ENCODE results near the gene MAD1L1. TPM values are rescaled to one million over a fixed set of nuclear protein-coding genes. Genes with fewer than 3 reads are reported as not detected.

Gene MAD1L1
- total RNA-seq, 1 donor from 2014 or later: 48.4 TPM

GRCh38 chr7:2024567-2024918 lies 208.2 kb downstream of the MAD1L1 start:
- no peak overlapping the region for H3K27ac ChIP-seq
- no peak overlapping the region for H3K4me3 ChIP-seq
- peaks cover 20% of the 10 kb centered on the region for H3K9me3 ChIP-seq
- TF ChIP-seq CTCF (IDR thresholded peaks at IDR 0.05): no peak
- peaks cover 11% of the 10 kb centered on the region for H3K4me1 ChIP-seq
- DNase-seq: peak; percentile 18
- no peak for ATAC-seq
- intact Hi-C loops (cut with DNase I): no loop called here
- H3K27me3 ChIP-seq: no peaks in the 10 kb centered on the region
- no peaks in the 10 kb centered on the region for H3K36me3 ChIP-seq

GRCh38 chr7:2023877-2024566 lies 208.7 kb downstream of the MAD1L1 start:
- H3K4me3 ChIP-seq: no peak overlapping the region
- ATAC-seq (peak; percentile 50), DNase-seq (peak; percentile 57)
- H3K4me1 ChIP-seq: peaks cover 13% of the 10 kb centered on the region
- no peaks in the 10 kb centered on the region for H3K36me3 ChIP-seq
- intact Hi-C loops (cut with DNase I): no loop called here
- no peak overlapping the region for H3K27ac ChIP-seq
- no peaks in the 10 kb centered on the region for H3K27me3 ChIP-seq
- TF ChIP-seq CTCF (IDR thresholded peaks at IDR 0.05): no peak
- peaks cover 20% of the 10 kb centered on the region for H3K9me3 ChIP-seq

- Histone ChIP-seq H3K4me3 (no peak overlapping the region), H3K36me3 (no peaks in the 10 kb centered on the region), H3K9me3 (peaks cover 14% of the 10 kb centered on the region), H3K27me3 (no peaks in the 10 kb centered on the region), H3K4me1 (peaks cover 13% of the 10 kb centered on the region), H3K27ac (no peak overlapping the region)
- no peak for TF ChIP-seq CTCF (IDR thresholded peaks at IDR 0.05)
- intact Hi-C loops (cut with DNase I): no loop called here
- DNase-seq: no peak
- ATAC-seq: no peak
Measured at GRCh38 chr7:2022737-2023250, 210.0 kb downstream of the MAD1L1 start.

GRCh38 chr7:2022021-2022409 lies 210.7 kb downstream of the MAD1L1 start:
- intact Hi-C loops (cut with DNase I): no loop called here
- Histone ChIP-seq H3K4me1 (peaks cover 13% of the 10 kb centered on the region), H3K36me3 (no peaks in the 10 kb centered on the region), H3K4me3 (no peak overlapping the region), H3K9me3 (peaks cover 11% of the 10 kb centered on the region), H3K27ac (no peak overlapping the region), H3K27me3 (no peaks in the 10 kb centered on the region)
- ATAC-seq (no peak), DNase-seq (peak; percentile 23)
- no peak for TF ChIP-seq CTCF (IDR thresholded peaks at IDR 0.05)

GRCh38 chr7:2019711-2020511 lies 212.8 kb downstream of the MAD1L1 start:
- H3K36me3 ChIP-seq: no peaks in the 10 kb centered on the region
- no peak for TF ChIP-seq CTCF (IDR thresholded peaks at IDR 0.05)
- H3K4me3 ChIP-seq: peak overlapping the region; percentile 14
- H3K9me3 ChIP-seq: peaks cover 4% of the 10 kb centered on the region
- no peaks in the 10 kb centered on the region for H3K27me3 ChIP-seq
- intact Hi-C loops (cut with DNase I): no loop called here
- DNase-seq (peak; percentile 89), ATAC-seq (peak; percentile 87)
- peak overlapping the region; percentile 65 for H3K27ac ChIP-seq
- peaks cover 13% of the 10 kb centered on the region for H3K4me1 ChIP-seq

Measured in upper lobe of right lung (tissue), 1 donor.